Measurements from ENCODE around the gene FAM133A.

DNA sequence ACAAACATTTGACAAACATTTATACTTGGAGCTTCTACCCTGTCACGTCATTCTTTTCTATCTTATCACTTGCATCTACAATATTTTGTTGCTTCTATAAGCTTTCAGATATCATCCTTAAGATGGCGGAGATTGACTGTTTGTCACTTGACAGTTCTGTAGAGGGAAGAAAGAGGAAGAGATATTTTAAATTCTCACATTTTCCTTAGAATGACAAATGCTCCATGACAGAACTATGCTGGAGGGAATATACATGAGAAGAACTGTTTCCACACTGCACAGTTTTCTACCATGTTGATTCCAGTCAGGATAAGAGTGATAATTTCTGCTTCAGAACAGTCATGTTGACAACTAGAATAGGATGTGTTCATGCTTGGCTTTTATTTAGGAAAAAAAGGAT lies 29.7 kb downstream of the FAM133A start:
- no peak for TF ChIP-seq GATA2 (IDR thresholded peaks at IDR 0.05; ENCODE audit: low read depth, low read length)
- no peak for TF ChIP-seq GATA3 (IDR thresholded peaks at IDR 0.05; ENCODE audit: low read depth, low read length)
